GM18517 (cell line): ENCODE data around the gene TRAPPC2.

Experiments used
- ATAC-seq: cut with Tn5 transposase; IDR thresholded peaks from one replicate; pipeline ENCODE4 v1.9.1; 2021; ENCODE audit warnings: mild to moderate bottlenecking, moderate library complexity; ENCODE audit not compliant: unreplicated experiment

The TRAPPC2 gene

DNA sequence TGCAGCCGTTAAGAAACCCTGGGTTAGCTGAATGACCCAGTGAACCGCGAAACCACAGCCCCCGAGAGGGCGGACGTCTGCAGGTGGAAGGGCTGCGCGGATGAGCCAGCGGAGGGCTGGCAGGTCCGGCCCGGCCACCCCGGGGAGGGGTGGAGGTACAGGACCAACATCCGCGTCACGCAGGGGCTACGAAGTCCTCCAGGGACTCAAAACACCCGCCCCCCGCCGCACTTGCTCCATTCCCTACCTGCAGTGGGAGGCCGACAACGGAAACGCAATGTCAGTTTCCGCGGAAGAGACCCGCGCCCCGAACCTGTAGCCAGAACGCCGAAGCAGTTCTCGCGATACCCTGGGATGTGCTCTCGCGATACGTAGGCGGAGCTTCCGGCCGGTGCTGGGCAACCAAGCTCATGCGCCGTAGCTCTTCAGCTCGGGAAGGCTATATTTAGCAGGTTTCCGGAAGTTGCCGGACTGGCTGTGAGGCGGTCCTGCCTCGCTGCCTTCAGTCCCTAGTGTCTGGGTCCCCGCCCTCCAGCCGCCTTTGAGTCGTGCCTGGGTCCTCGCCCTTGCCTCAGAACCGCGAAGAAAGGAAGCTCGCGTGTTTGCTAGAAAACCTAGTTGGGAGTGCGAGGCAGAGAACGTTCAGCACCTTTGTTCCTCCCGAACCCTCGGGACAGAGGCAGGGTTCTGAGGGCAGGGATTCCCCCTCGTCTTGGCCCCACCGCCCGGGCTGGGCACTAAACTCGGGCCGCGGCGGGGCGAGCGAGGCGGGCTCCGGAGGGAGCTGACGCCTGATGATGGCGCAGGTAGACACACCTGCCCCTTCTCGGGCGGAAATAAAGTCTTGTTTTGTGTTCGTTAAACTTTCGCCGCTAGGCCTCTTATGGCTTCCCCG lies at the start of gene TRAPPC2, which contains the start of gene OFD1:
Gene TRAPPC2, minus strand, starts transcription at position 343 of the 895 bp plus-strand sequence. CDS start 14,657 bp downstream, outside the sequence.
Gene OFD1, plus strand, starts transcription at position 471 of the 895 bp plus-strand sequence. Its CDS starts 324 bp downstream, at position 795.
- ATAC-seq: peak; percentile 94

- ATAC-seq: no peak
Observed at GRCh38 chrX:13780868-13781427, 46.5 kb upstream of the TRAPPC2 start.

GRCh38 chrX:13778916-13779315 lies 44.5 kb upstream of the TRAPPC2 start:
- no peak for ATAC-seq

- ATAC-seq: no peak
Observed at GRCh38 chrX:13776387-13776786, 42.0 kb upstream of the TRAPPC2 start.

GRCh38 chrX:13775837-13776236 lies 41.4 kb upstream of the TRAPPC2 start:
- no peak for ATAC-seq

- ATAC-seq: no peak
Observed at GRCh38 chrX:13774696-13775095, 40.3 kb upstream of the TRAPPC2 start.

DNA sequence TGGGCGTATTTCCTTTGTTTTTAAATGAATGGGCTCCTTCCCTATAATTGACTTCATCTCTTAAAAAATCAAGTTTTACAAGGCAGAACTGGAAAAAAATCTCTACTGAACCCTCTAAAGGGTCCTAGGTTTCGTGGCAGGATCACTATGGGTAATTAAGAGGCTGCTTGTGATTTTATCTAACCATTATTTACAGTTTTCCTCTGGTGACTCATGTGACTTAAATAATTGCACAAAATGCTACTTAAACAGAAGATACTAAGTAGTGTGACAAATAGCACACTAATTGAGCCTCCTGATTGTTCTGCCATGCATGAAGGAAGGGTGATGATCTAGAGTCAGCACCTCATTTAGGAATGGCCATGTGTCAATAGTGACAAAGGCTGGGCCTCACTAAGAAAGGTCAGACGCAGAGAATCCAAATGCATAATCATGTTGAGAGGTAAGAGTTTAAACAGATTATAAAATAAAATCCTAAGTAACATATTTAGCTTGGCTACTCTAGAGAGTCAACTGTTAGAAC lies 35.7 kb upstream of the TRAPPC2 start:
- ATAC-seq: no peak

DNA sequence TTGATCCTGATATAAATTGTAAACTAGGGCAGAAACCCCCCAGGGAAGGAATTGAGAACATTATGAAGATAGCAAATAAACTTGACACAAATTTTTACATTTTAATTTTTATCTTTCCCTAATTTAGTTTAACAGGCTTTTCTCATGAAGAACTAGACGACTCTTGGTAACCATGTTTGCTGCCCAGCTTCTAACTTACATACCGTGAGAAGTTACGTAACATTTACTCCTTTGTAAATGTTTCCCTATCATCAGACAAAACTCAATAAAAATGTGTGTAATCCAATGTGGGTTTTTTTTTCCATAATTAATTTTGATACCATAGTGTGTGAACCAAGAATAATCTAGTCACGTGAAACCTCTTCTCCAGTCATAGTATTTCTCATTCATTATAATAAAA lies 34.5 kb upstream of the TRAPPC2 start:
- ATAC-seq: no peak

- no peak for ATAC-seq
Observed at GRCh38 chrX:13764765-13765164, 30.3 kb upstream of the TRAPPC2 start.

DNA sequence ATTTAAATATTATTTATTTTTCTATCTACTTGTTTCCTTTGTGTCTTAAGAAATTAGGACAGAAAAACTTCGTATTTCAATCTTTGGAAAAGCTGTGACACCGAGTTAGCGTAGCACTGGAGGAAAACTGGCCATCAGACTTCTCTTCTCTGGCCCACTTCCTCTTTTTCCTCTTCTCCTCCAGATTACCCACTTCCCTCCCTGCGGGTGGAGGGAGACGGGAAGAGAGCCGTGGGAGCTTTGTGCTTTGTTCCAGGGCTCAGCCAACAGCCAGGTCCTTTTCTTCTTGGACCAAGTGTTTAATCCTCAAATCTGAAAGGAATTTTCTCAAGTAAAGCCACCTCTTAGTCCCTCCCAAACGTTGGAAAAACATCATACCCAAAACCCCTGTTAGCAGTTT lies 29.9 kb upstream of the TRAPPC2 start:
- no peak for ATAC-seq

GRCh38 chrX:13763489-13763888 lies 29.1 kb upstream of the TRAPPC2 start:
- ATAC-seq: no peak

DNA sequence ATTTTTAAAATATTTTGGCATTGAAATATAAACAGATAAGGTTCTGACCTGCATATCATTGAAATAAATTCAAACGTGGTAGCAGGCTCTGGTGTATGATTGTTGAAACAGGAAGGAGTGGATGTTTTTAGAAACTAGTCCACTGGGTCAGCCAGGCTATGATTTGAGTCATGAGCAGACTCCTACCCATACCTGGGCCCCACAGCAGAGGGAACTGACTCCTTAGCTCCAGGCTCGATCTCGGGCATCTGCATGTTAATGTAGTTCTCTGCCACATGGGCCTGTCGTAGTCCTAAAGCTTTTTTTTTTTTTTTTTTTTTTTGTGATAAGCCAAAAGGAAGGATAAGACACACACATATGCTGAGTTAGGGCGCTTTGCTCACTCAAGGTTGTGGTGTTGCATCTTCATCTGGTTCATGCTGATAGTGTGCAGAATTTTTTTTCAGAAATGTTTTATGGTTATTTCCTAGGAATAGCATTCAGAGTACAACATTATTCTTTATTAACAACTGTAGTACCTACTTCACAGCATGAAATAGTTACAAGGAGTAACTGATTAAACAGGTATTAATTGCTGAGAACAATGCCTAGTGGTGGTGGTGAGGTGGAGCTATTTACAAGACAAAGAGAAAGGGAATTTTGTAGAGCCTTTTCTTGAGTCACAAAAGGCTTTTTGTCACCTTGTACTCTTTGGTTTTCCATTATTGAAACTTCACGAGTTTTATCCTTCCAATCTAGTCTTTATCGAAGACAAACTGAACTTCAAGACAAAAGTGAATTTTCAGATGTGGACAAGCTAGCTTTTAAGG lies 27.4 kb upstream of the TRAPPC2 start:
- ATAC-seq: peak; percentile 53

GRCh38 chrX:13760426-13760825 lies 26.0 kb upstream of the TRAPPC2 start:
- no peak for ATAC-seq

GRCh38 chrX:13759152-13759718 lies 24.8 kb upstream of the TRAPPC2 start:
- ATAC-seq: peak; percentile 85

DNA sequence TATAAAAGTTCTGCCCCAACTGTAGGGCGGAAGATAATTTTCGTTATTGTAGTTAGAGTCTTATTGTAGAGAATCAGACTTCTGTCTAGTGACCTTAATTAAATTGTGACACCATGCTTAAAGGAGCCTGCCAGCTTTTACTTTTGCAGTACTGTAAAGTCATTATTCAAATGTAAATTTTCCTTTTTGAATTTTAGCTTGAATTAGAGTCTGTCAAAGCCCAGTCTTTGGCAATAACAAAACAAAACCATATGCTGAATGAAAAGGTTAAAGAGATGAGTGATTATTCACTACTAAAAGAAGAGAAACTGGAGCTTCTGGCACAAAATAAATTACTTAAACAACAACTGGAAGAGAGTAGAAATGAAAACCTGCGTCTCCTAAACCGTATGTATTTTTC lies 22.0 kb upstream of the TRAPPC2 start:
- ATAC-seq: no peak

DNA sequence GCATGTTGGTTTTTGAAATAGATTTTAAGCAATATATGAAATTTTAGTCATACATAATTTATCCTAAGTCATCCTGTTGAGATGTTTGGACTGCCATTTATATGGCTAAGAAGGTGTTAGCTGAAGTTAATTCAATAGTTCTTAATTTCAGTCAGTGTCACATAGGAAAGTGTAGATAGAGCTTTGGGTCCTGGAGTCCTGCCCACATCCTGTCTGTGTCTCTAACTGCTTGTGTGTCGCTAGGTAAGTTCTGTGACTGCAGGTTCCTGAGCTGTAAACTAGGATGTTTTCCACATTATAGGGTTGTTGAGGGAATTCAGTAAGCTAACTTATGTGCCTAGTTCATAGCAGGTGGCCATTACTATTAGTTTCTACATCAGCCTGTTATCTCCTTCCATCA lies 20.8 kb upstream of the TRAPPC2 start:
- ATAC-seq: no peak

DNA sequence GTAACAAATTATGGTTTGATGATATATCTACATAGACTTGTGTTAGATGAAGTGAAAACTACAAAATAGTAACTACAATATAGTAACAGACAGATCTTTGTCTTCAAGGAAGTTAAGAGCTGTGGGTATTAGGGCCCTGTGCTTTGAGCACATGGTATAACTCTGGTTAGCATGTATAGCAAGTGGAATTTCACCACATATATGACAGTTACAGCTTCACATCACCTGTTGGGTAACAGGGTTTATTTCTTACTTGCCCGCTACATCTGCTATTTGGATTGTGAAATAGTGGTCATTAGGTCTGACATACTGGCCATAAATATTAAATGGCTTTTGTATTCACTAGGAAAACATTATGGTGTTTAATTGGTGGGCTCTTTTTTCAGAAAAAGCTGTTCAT lies 20.3 kb upstream of the TRAPPC2 start:
- no peak for ATAC-seq

DNA sequence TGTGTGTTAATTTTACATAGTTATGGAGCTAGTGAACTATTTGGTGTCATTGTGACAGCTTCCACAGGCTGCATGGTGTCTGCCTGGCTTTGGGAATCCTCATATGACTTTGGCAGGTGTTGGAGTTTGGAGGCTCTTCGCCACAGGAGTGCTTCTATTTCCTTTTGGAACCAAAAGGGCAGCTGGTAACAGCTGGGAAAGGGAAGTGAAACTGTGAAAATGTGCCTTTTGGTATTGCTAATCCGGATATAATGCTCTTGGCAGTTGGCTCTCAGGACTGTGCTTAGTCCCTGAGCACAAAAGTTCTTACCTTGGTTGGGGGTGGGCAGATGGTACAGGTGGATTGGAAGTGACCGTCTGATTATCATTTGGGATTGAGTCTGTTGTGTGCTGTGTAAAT lies 18.2 kb upstream of the TRAPPC2 start:
- peak; percentile 69 for ATAC-seq

- ATAC-seq: no peak
Observed at GRCh38 chrX:13752141-13752540, 17.7 kb upstream of the TRAPPC2 start.

- ATAC-seq: no peak
Observed at GRCh38 chrX:13750812-13751211, 16.4 kb upstream of the TRAPPC2 start.

DNA sequence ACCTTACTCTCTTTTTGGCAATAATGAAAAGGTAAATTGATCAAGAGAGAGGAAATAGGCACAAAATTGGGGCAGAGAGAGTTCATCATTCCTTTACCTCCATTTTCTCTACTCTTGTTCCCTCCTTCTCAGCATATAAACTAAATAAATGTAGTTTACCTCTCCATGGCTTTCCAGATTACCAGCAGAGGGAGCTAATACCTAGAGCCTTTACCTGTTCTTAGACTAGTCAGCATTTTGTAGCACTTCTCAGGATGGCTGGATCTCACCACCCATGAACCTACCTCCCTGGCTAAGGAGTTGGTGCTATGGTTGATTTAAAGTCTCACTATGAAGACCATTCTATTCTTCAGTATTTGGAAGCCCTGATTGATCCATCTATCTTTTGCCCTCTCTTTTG lies 15.8 kb upstream of the TRAPPC2 start:
- ATAC-seq: no peak
